SK-N-SH (cell line): Measurements from ENCODE around the gene COBL. TPM values are rescaled to one million over a fixed set of nuclear protein-coding genes. Genes with fewer than 3 reads are reported as not detected.

Source experiments
- CTCF ChIA-PET: fragments of 300-600, 350-600 bp; formaldehyde crosslinking; extraction: SDS; loops from one replicate; lab custom pipeline; 2021; lab: Yijun Ruan, JAX
- POLR2A ChIA-PET: fragments of 350-600 bp; sonication (Branson Sonifier 250); formaldehyde crosslinking; extraction: SDS; loops from one replicate; lab custom pipeline; 2020; ENCODE audit warnings: antibody characterized with exemption, inconsistent platforms; lab: Yijun Ruan, JAX
- DNase-seq: peaks from one replicate; pipeline ENCODE4 v3.0.0; 2012
- H2AFZ ChIP-seq: fragments of 200-600 bp; sonication (generic); 2 replicates; pipeline ENCODE4 v1.8.1; 2016; ENCODE audit warnings: antibody characterized with exemption, mild to moderate bottlenecking, low read depth
- H3F3A ChIP-seq: fragments of 200-600 bp; sonication (generic); replicated peaks from 2 replicates; pipeline ENCODE3; 2016; ENCODE audit warnings: antibody characterized with exemption, mild to moderate bottlenecking; ENCODE audit not compliant: insufficient read depth
- H3K27ac ChIP-seq, 2 experiments: fragments of 200-500 bp in 1 of 2; fragments of 200-600 bp in 1 of 2; sonication (Bioruptor generic) in 1 of 2; sonication (generic), shearing (Covaris generic) in 1 of 2; 2 replicates each; pipeline versions ENCODE4 v1.5.1 to v1.6.1; 2014 to 2016; ENCODE audit warnings: low read depth in 2 of 2, inconsistent platforms in 1 of 2, low read length in 1 of 2, mild to moderate bottlenecking in 1 of 2, mixed read lengths in 1 of 2
- H3K27me3 ChIP-seq: fragments of 200-600 bp; sonication (generic), shearing (Covaris generic); 2 replicates; pipeline ENCODE4 v1.6.1; 2016; ENCODE audit warnings: mixed run types; ENCODE audit not compliant: insufficient read depth
- H3K36me3 ChIP-seq, 2 experiments: fragments of 200-500 bp in 1 of 2; fragments of 200-600 bp in 1 of 2; sonication (Bioruptor generic) in 1 of 2; sonication (generic) in 1 of 2; replicated peaks in 1 of 2; 2 replicates each; pipeline versions ENCODE3 to v1.5.1; 2014 to 2016; ENCODE audit warnings: low read length in 1 of 2, mild to moderate bottlenecking in 1 of 2; ENCODE audit not compliant: insufficient read depth in 2 of 2, control insufficient read depth in 1 of 2
- H3K4me1 ChIP-seq, 2 experiments: fragments of 200-500 bp in 1 of 2; fragments of 200-600 bp in 1 of 2; sonication (Bioruptor generic) in 1 of 2; sonication (generic), shearing (Covaris generic) in 1 of 2; 2 replicates each; pipeline versions ENCODE4 v1.5.1 to v1.6.1; 2014 to 2016; ENCODE audit warnings: low read depth in 1 of 2, low read length in 1 of 2, mixed run types in 1 of 2; ENCODE audit not compliant: insufficient read depth in 2 of 2, control insufficient read depth in 1 of 2
- H3K4me2 ChIP-seq: fragments of 200-600 bp; sonication (generic), shearing (Covaris generic); 2 replicates; pipeline ENCODE4 v1.6.1; 2017; ENCODE audit warnings: mixed run types
- H3K4me3 ChIP-seq, 2 experiments: fragments of 200-500 bp in 1 of 2; fragments of 200-600 bp in 1 of 2; sonication (Bioruptor generic) in 1 of 2; sonication (generic), shearing (Covaris generic) in 1 of 2; 2 replicates each; pipeline versions ENCODE4 v1.5.1 to v1.8.1; 2014 to 2016; ENCODE audit warnings: low read depth in 2 of 2, inconsistent platforms in 1 of 2, low read length in 1 of 2, mild to moderate bottlenecking in 1 of 2, mixed read lengths in 1 of 2, moderate library complexity in 1 of 2
- H3K79me2 ChIP-seq: fragments of 200-600 bp; sonication (generic); 2 replicates; pipeline ENCODE4 v1.8.1; 2017; ENCODE audit warnings: mild to moderate bottlenecking; ENCODE audit not compliant: insufficient read depth
- H3K9ac ChIP-seq: fragments of 200-600 bp; sonication (generic); 2 replicates; pipeline ENCODE4 v1.6.1; 2017; ENCODE audit warnings: mixed run types
- H3K9me2 ChIP-seq: fragments of 200-600 bp; sonication (generic); 2 replicates; pipeline ENCODE4 v1.6.1; 2017; ENCODE audit warnings: mixed run types
- H3K9me3 ChIP-seq: fragments of 200-600 bp; sonication (generic); 2 replicates; pipeline ENCODE4 v1.6.1; 2017; ENCODE audit warnings: mixed run types, mild to moderate bottlenecking, moderate library complexity
- H4K20me1 ChIP-seq: fragments of 200-600 bp; sonication (generic); 2 replicates; pipeline ENCODE4 v1.6.1; 2017; ENCODE audit warnings: mild to moderate bottlenecking, mixed run types; ENCODE audit not compliant: insufficient read depth
- CHD2 ChIP-seq: fragments of 150-350 bp; IDR thresholded peaks from 2 replicates; pipeline ENCODE4 v1.6.1; 2018; ENCODE audit warnings: low read length; ENCODE audit not compliant: partially characterized antibody
- ELF1 ChIP-seq: IDR thresholded peaks from 2 replicates; pipeline ENCODE4 v1.4.0; 2012
- EP300 ChIP-seq, 2 experiments: IDR thresholded peaks; 2 replicates each; pipeline versions ENCODE4 v1.4.0 to v1.6.1; 2012; ENCODE audit warnings: borderline replicate concordance in 1 of 2, low read depth in 1 of 2, low read length in 1 of 2
- FOXJ3 ChIP-seq: sonication (generic); formaldehyde crosslinking; IDR thresholded peaks from 2 replicates; pipeline ENCODE4 v1.5.1; 2020; ENCODE audit warnings: mild to moderate bottlenecking, missing genetic modification reagents
- GABPA ChIP-seq: IDR thresholded peaks from 2 replicates; pipeline ENCODE4 v1.4.0; 2012; ENCODE audit warnings: low read depth, mild to moderate bottlenecking
- MAX ChIP-seq: IDR thresholded peaks from 2 replicates; pipeline ENCODE4 v1.4.0; 2012; ENCODE audit warnings: low read depth
- MEF2A ChIP-seq: IDR thresholded peaks from 2 replicates; pipeline ENCODE4 v1.4.0; 2012; ENCODE audit warnings: low read depth, borderline replicate concordance
- NRF1 ChIP-seq: IDR thresholded peaks from 2 replicates; pipeline ENCODE4 v1.6.1; 2012; ENCODE audit warnings: low read depth, mild to moderate bottlenecking, low read length
- PBX3 ChIP-seq: IDR thresholded peaks from 2 replicates; pipeline ENCODE4; 2012
- RAD21 ChIP-seq: IDR thresholded peaks from 2 replicates; pipeline ENCODE4 v1.6.1; 2012; ENCODE audit warnings: mild to moderate bottlenecking, low read length
- RCOR1 ChIP-seq: fragments of 150-350 bp; IDR thresholded peaks from 2 replicates; pipeline ENCODE4 v1.6.1; 2017; ENCODE audit warnings: antibody characterized with exemption, low read length
- RFX5 ChIP-seq: IDR thresholded peaks from 2 replicates; pipeline ENCODE4 v1.6.1; 2012; ENCODE audit warnings: mild to moderate bottlenecking, improper control_type of control experiment, low read length
- SIN3A ChIP-seq: IDR thresholded peaks from 2 replicates; pipeline ENCODE4 v1.6.1; 2012; ENCODE audit warnings: low read depth, mild to moderate bottlenecking, low read length, moderate library complexity, borderline replicate concordance
- TAF1 ChIP-seq: IDR thresholded peaks from 2 replicates; pipeline ENCODE4 v1.6.1; 2012; ENCODE audit warnings: low read depth, mild to moderate bottlenecking, low read length, moderate library complexity, borderline replicate concordance
- TCF12 ChIP-seq: IDR thresholded peaks from 2 replicates; pipeline ENCODE4 v1.4.0; 2012
- TEAD4 ChIP-seq: IDR thresholded peaks from 2 replicates; pipeline ENCODE4 v1.4.0; 2012; ENCODE audit warnings: mild to moderate bottlenecking, borderline replicate concordance; ENCODE audit not compliant: insufficient read depth
- USF1 ChIP-seq: IDR thresholded peaks from 2 replicates; pipeline ENCODE4 v1.4.0; 2012; ENCODE audit warnings: low read depth, borderline replicate concordance
- USF2 ChIP-seq: fragments of 150-350 bp; IDR thresholded peaks from 2 replicates; pipeline ENCODE4 v1.6.1; 2017; ENCODE audit warnings: antibody characterized with exemption, low read length, low read depth, borderline replicate concordance
- YY1 ChIP-seq: IDR thresholded peaks from 2 replicates; pipeline ENCODE4 v1.4.0; 2012; ENCODE audit warnings: low read depth, mild to moderate bottlenecking
- ZBTB33 ChIP-seq: IDR thresholded peaks from 2 replicates; pipeline ENCODE4 v1.4.0; 2012; ENCODE audit warnings: low read depth, borderline replicate concordance
- WGBS: methylation state at CpG from one replicate; pipeline ENCODE4 v1.1.6; 2017; ENCODE audit warnings: low lambda C conversion rate; 5-methylcytosine and 5-hydroxymethylcytosine counted together
- polyA plus RNA-seq, 3 experiments: library from polyadenylated mRNA; depleted of rRNA; stranded (reverse); fragments of >200 nt; gene quantifications; 2 replicates each; pipeline ENCODE4 v1.2.3, GENCODE V29; 2012

The COBL gene
- polyA plus RNA-seq, 1 of the 3 experiments (the other 2 are of a cell fraction): under 0.01 TPM

GRCh38 chr7:51082096-51082840 lies 234.3 kb downstream of the COBL start:
- Histone ChIP-seq H3K9me2 (no peaks in the 10 kb centered on the region), H3K27me3 (peaks cover 91% of the 10 kb centered on the region), H3K9ac (no peak overlapping the region), H3K4me3 (no peak overlapping the region), H3K36me3 (no peaks in the 10 kb centered on the region), H2AFZ (no peak overlapping the region), H3F3A (no peaks in the 10 kb centered on the region), H3K9me3 (no peaks in the 10 kb centered on the region), H3K27ac (no peak overlapping the region), H3K79me2 (no peaks in the 10 kb centered on the region), H4K20me1 (no peaks in the 10 kb centered on the region), H3K4me2 (no peak overlapping the region), H3K4me1 (no peaks in the 10 kb centered on the region)
- 38% methylated on average over 19 of the region's 19 CpGs for WGBS
- POLR2A ChIA-PET: no interaction called here
- CTCF ChIA-PET: interaction anchor here (1.0 to 3.0 kb wide), 4 partner anchors 9 to 58 kb away, joined by 3 to 13 read pairs (median 4); no protein-coding TSS in a partner anchor
- DNase-seq: no peak
- TF ChIP-seq TCF12 (no peak), SIN3A (no peak), EP300 (IDR thresholded peaks at IDR 0.05; ENCODE audit: borderline replicate concordance in 1 of 2, low read depth in 1 of 2, low read length in 1 of 2) (no peak), YY1 (no peak), MAX (no peak), USF2 (no peak), PBX3 (no peak), RFX5 (no peak), GABPA (no peak), ZBTB33 (no peak), USF1 (no peak), NRF1 (no peak), MEF2A (no peak), TAF1 (no peak), RAD21 (no peak), TEAD4 (no peak), FOXJ3 (CRISPR knock-in tag) (no peak), ELF1 (no peak), CHD2 (no peak), RCOR1 (no peak)
